Cardiac muscle cell (in vitro differentiated cells and primary cell): ENCODE data around the gene C16orf82. TPM values are rescaled to one million over a fixed set of nuclear protein-coding genes. Genes with fewer than 3 reads are reported as not detected.

Experiments
- DNase-seq, 2 donors: peaks; one replicate each; pipeline versions ENCODE4 v3.0.0 to v3.0.0-alpha.2; 2010 to 2017; ENCODE audit warnings: low read depth in 1 of 2, low spot score in 1 of 2
- H3K27ac ChIP-seq: fragments of 200-600 bp; sonication (generic); 2 replicates; pipeline ENCODE4 v1.5.1; 2016
- H3K27me3 ChIP-seq: fragments of 200-600 bp; sonication (generic); 2 replicates; pipeline ENCODE4 v1.6.0; 2016; ENCODE audit warnings: control low read depth
- H3K36me3 ChIP-seq: fragments of 200-600 bp; sonication (generic); 2 replicates; pipeline ENCODE4 v1.5.1; 2016; ENCODE audit warnings: control low read depth
- H3K4me1 ChIP-seq: fragments of 200-600 bp; sonication (generic); 2 replicates; pipeline ENCODE4 v1.8.1; 2017; ENCODE audit warnings: low read depth, mild to moderate bottlenecking, mixed run types
- H3K4me3 ChIP-seq: fragments of 200-600 bp; sonication (generic); 2 replicates; pipeline ENCODE4 v1.5.1; 2016; ENCODE audit warnings: mild to moderate bottlenecking
- H3K9me3 ChIP-seq: fragments of 200-600 bp; sonication (generic); 2 replicates; pipeline ENCODE4 v1.5.1; 2017; ENCODE audit warnings: low read depth, mild to moderate bottlenecking, control low read depth
- polyA plus RNA-seq: library from polyadenylated mRNA; unstranded; fragments of >200 nt; fragmentation: Nextera tagmentation; extraction: Ambion mirVana; gene quantifications from 2 replicates; pipeline ENCODE4 v1.2.1, GENCODE V29; 2016
- total RNA-seq: library from RNA; depleted of rRNA; stranded (reverse); fragments of >200 nt; gene quantifications from 2 replicates; pipeline ENCODE4 v1.2.3, GENCODE V29; 2016
- TF ChIP-seq, protein P1 (sequence below): IDR thresholded peaks from 2 replicates; pipeline ENCODE4 v1.5.1; 2012; ENCODE audit warnings: low read depth, mild to moderate bottlenecking, low read length

C16orf82 gene
- total and polyA plus RNA-seq, 2 experiments from 2014 or later: not detected

DNA sequence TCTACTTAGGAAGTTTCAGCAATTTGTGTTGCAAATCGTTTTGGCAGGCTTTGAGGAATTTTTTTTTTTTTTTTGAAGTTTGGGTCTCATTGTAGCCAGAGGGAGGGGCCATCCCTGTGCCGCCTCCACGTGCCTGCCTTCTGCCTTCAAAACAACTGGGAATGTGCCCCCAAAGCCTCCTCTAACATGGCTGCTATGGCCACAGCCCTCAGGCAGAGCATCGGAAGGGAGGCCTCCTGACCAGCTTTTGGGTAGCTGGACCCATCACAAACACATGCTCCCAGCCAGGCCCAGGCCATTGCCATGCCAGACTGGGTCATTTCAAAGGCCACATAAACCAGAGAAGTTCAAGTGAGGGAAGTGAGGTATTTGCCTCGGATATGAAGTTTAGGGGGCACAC, 21.5 kb downstream of the C16orf82 start:
- DNase-seq: no peak
- TF ChIP-seq, protein P1, sequence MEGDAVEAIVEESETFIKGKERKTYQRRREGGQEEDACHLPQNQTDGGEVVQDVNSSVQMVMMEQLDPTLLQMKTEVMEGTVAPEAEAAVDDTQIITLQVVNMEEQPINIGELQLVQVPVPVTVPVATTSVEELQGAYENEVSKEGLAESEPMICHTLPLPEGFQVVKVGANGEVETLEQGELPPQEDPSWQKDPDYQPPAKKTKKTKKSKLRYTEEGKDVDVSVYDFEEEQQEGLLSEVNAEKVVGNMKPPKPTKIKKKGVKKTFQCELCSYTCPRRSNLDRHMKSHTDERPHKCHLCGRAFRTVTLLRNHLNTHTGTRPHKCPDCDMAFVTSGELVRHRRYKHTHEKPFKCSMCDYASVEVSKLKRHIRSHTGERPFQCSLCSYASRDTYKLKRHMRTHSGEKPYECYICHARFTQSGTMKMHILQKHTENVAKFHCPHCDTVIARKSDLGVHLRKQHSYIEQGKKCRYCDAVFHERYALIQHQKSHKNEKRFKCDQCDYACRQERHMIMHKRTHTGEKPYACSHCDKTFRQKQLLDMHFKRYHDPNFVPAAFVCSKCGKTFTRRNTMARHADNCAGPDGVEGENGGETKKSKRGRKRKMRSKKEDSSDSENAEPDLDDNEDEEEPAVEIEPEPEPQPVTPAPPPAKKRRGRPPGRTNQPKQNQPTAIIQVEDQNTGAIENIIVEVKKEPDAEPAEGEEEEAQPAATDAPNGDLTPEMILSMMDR: no peak

DNA sequence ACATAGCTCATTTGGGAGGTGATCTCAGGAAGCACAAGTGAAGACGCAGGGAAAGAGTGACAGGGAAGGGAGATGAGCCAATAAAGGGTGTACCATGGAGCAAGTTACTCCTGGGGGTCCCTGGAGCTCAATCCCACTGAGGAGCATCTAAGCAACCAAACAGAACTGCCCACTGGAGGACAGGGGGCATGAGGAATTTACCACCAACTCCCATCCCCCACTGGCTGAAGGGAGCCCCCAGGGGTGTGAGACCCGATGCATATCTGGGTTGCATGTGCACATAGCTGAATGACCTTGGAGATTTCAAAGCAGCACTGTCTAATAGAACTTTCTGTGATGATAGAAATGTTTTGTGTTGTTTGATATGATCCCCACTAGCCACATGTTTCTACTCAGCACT, 29.6 kb downstream of the C16orf82 start:
- TF ChIP-seq, protein P1: no peak
- no peaks in the 10 kb centered on the region for H3K9me3 ChIP-seq
- no peaks in the 10 kb centered on the region for H3K4me1 ChIP-seq
- no peak for DNase-seq
- H3K27ac ChIP-seq: no peak overlapping the region
- H3K4me3 ChIP-seq: no peak overlapping the region
- no peaks in the 10 kb centered on the region for H3K36me3 ChIP-seq
- no peaks in the 10 kb centered on the region for H3K27me3 ChIP-seq

More for the DNA sequence above, 21.5 kb downstream of the C16orf82 start:
- Histone ChIP-seq H3K27ac (no peak overlapping the region), H3K9me3 (no peaks in the 10 kb centered on the region), H3K4me1 (no peaks in the 10 kb centered on the region), H3K4me3 (no peak overlapping the region), H3K36me3 (no peaks in the 10 kb centered on the region), H3K27me3 (no peaks in the 10 kb centered on the region)

DNA sequence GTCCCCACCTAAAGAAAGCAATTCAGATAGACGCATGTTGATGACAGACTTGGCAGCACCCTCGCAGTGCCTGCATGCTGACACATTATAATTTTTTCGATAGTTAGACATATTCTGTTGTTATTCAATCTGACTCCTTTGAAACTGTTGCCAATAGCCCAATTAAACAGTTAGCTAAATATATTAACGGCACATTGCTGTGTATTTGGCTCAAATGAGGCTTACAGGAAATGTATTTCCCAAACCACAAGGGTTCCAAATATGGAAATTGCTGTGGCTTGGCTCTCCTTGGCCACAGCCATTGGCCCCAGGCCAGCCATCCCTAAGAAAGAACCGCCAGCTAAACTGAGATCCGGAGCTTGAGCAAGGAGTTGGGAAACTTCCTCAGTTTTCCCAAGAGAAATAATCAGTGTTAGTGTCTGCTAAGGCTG, 31.1 kb downstream of the C16orf82 start:
- Histone ChIP-seq H3K27me3 (no peaks in the 10 kb centered on the region), H3K36me3 (no peaks in the 10 kb centered on the region), H3K4me1 (no peaks in the 10 kb centered on the region), H3K27ac (no peak overlapping the region), H3K4me3 (no peak overlapping the region), H3K9me3 (no peaks in the 10 kb centered on the region)
- TF ChIP-seq, protein P1: no peak
- peak in 1 of 2 donors; percentile 93 for DNase-seq

DNA sequence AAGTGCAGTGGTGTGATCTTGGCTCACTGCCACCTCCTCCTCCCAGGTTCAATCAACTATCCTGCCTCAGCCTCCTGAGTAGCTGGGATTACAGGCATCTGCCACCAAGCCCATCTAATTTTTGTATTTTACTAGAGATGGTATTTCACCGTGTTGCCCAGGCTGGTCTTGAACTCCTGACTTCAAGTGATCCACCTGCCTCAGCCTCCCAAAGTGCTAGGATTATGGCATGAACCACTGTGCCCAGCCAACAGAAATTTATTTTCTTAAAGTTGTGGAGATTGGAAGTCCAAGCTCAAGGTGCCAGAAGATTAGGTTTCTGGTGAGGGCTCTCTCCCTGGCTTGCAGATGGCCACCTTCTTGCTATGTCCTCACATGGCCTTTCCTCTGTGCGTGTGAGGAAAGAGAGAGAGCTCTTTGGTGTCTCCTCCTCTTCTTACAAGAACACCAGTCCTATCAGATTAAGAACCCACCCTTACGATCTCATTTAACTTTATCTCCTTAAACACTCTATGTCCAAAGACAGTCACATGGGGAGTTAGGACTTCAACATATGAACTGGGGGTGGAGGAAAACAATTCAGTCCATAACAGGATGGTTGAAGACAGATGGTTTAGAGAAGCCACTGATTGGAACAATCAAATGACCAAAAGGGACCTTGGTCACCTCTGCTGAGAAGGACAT, 31.8 kb downstream of the C16orf82 start:
- H3K27ac ChIP-seq: no peak overlapping the region
- no peaks in the 10 kb centered on the region for H3K27me3 ChIP-seq
- H3K4me3 ChIP-seq: no peak overlapping the region
- TF ChIP-seq, protein P1: no peak
- H3K36me3 ChIP-seq: no peaks in the 10 kb centered on the region
- H3K4me1 ChIP-seq: no peaks in the 10 kb centered on the region
- peak in 1 of 2 donors; percentile 2 for DNase-seq
- H3K9me3 ChIP-seq: no peaks in the 10 kb centered on the region

DNA sequence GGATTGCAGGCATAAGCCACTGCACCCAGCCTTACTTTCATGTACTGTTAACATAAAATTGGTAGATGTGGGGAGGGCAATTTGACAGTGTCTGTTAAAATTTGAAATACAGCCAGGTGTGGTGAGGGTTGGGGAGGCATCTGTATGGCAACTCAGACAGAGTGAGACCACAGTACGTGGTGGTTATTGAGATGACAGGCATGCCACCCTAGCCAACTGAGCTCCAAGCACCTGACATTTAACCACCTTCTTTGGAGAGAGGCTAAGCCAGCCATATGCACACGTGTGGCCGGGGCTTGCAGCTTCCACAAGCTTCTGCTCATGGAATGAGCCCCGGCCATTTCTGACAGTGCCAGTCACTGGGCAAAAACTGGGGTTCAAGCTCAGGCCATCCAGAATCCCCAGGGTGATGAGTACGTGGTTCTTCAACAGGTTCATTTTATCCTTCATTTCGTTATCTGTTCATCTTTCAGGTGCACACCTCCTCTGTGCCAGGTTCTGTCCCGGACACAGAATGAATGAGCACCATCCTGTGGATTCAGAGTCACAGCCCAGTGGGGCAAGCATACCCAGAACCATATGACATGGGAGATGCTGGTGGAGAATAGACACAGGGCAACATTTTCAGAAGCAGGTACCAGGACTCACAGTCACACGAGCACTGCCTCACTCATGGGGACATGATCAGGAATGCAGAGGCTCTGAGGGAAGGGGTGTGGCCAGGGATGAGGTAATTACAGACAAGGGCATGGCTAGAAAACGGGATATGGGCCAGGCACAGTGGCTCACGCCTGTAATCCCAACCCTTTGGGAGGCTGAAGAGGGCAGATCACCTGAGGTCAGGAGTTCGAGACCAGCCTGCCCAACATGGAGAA, 36.2 kb downstream of the C16orf82 start:
- Histone ChIP-seq H3K27ac (no peak overlapping the region), H3K4me1 (no peaks in the 10 kb centered on the region), H3K36me3 (no peaks in the 10 kb centered on the region), H3K9me3 (no peaks in the 10 kb centered on the region), H3K27me3 (no peaks in the 10 kb centered on the region), H3K4me3 (no peak overlapping the region)
- TF ChIP-seq, protein P1: no peak
- DNase-seq: no peak
